GM23338 (cell line): ENCODE measurements around the gene GRSF1. TPM values are rescaled to one million over a fixed set of nuclear protein-coding genes. Genes with fewer than 3 reads are reported as not detected.

Experiments
- ATAC-seq: fragments of 200-7000 bp; cut with Tn5 transposase; 3 replicates; pipeline ENCODE4 v1.9.1; 2020
- DNase-seq: peaks from one replicate; pipeline ENCODE4 v3.0.0-alpha.2; 2015; ENCODE audit warnings: low spot score
- H2AFZ ChIP-seq: fragments of 200-600 bp; sonication (generic); 2 replicates; pipeline ENCODE4 v1.8.0; 2016; ENCODE audit warnings: antibody characterized with exemption, mild to moderate bottlenecking, moderate library complexity
- H3F3A ChIP-seq: fragments of 200-600 bp; sonication (generic); replicated peaks from 2 replicates; pipeline ENCODE4 v1.8.0; 2017; ENCODE audit warnings: antibody characterized with exemption, mixed run types, low read depth
- H3K27ac ChIP-seq: fragments of 200-600 bp; sonication (generic); 2 replicates; pipeline ENCODE4 v1.6.1; 2016; ENCODE audit warnings: low read depth
- H3K27me3 ChIP-seq: fragments of 200-600 bp; sonication (generic); 2 replicates; pipeline ENCODE4 v1.8.0; 2016; ENCODE audit warnings: mild to moderate bottlenecking, mixed run types, moderate library complexity; ENCODE audit not compliant: insufficient read depth
- H3K36me3 ChIP-seq: fragments of 200-600 bp; sonication (generic); 2 replicates; pipeline ENCODE4 v1.8.0; 2016; ENCODE audit warnings: mild to moderate bottlenecking; ENCODE audit not compliant: insufficient read depth
- H3K4me1 ChIP-seq: fragments of 200-600 bp; sonication (generic); 2 replicates; pipeline ENCODE4 v1.8.0; 2016; ENCODE audit warnings: mild to moderate bottlenecking, moderate library complexity; ENCODE audit not compliant: insufficient read depth
- H3K4me2 ChIP-seq: fragments of 200-600 bp; sonication (generic); 2 replicates; pipeline ENCODE4 v1.7.1; 2017; ENCODE audit warnings: mixed run types
- H3K4me3 ChIP-seq: fragments of 200-600 bp; sonication (generic); 2 replicates; pipeline ENCODE4 v1.6.1; 2016; ENCODE audit warnings: mixed run types
- H3K79me2 ChIP-seq: fragments of 200-600 bp; sonication (generic); replicated peaks from 2 replicates; pipeline ENCODE4 v1.8.0; 2017; ENCODE audit warnings: mild to moderate bottlenecking; ENCODE audit not compliant: insufficient read depth
- H3K9me2 ChIP-seq: fragments of 200-600 bp; sonication (generic); 2 replicates; pipeline ENCODE4 v1.8.0; 2017; ENCODE audit not compliant: insufficient read depth
- H4K20me1 ChIP-seq: fragments of 200-600 bp; sonication (generic); replicated peaks from 2 replicates; pipeline ENCODE4 v1.8.0; 2017; ENCODE audit warnings: mild to moderate bottlenecking; ENCODE audit not compliant: insufficient read depth
- H3K27ac Mint-ChIP-seq: 2 replicates; pipeline ENCODE4 v1.8.0; 2020; ENCODE audit warnings: inconsistent platforms, mild to moderate bottlenecking, moderate library complexity, mixed read lengths
- H3K27me3 Mint-ChIP-seq: 3 replicates; pipeline ENCODE4 v1.8.0; 2022; ENCODE audit warnings: low read depth, mild to moderate bottlenecking, moderate library complexity, mixed read lengths, inconsistent platforms; ENCODE audit not compliant: insufficient read depth, poor library complexity
- H3K36me3 Mint-ChIP-seq: 3 replicates; pipeline ENCODE4 v1.8.0; 2021; ENCODE audit warnings: low read depth, mild to moderate bottlenecking, inconsistent platforms, moderate library complexity, mixed read lengths
- H3K4me1 Mint-ChIP-seq: 3 replicates; pipeline ENCODE4 v1.8.0; 2020; ENCODE audit warnings: mild to moderate bottlenecking, inconsistent platforms, mixed read lengths
- H3K4me3 Mint-ChIP-seq: 3 replicates; pipeline ENCODE4 v1.8.0; 2021; ENCODE audit warnings: moderate library complexity, mild to moderate bottlenecking, inconsistent platforms, mixed read lengths
- H3K9me3 Mint-ChIP-seq: 3 replicates; pipeline ENCODE4 v1.8.0; 2020; ENCODE audit warnings: moderate library complexity, mild to moderate bottlenecking, inconsistent platforms, mixed read lengths
- CTCF ChIP-seq, 2 experiments: fragments of 200-600 bp in 1 of 2; sonication (generic) in 1 of 2; conservative IDR thresholded peaks; 2 replicates each; pipeline versions ENCODE4 v1.5.1 to v1.6.1; 2016 to 2017; ENCODE audit warnings: antibody characterized with exemption in 2 of 2, low read depth in 2 of 2, mild to moderate bottlenecking in 2 of 2, moderate library complexity in 1 of 2
- EZH2 ChIP-seq: fragments of 200-600 bp; sonication (generic); IDR thresholded peaks from one replicate; pipeline ENCODE4 v1.8.0; 2017; ENCODE audit warnings: antibody characterized with exemption, mild to moderate bottlenecking, low read depth; ENCODE audit not compliant: unreplicated experiment
- JUNB ChIP-seq: IDR thresholded peaks from one replicate; pipeline ENCODE4 v1.6.1; 2016; ENCODE audit warnings: antibody characterized with exemption; ENCODE audit not compliant: unreplicated experiment
- NANOG ChIP-seq: IDR thresholded peaks from 2 replicates; pipeline ENCODE4 v1.6.1; 2016; ENCODE audit warnings: antibody characterized with exemption, borderline replicate concordance
- STAT1 ChIP-seq: IDR thresholded peaks from one replicate; pipeline ENCODE4 v1.6.1; 2016; ENCODE audit warnings: antibody characterized with exemption; ENCODE audit not compliant: unreplicated experiment
- ZNF114 ChIP-seq: fragments of 250-450 bp; sonication (Bioruptor Pico); IDR thresholded peaks from 2 replicates; pipeline ENCODE4 v1.5.0; 2020; ENCODE audit warnings: mild to moderate bottlenecking, moderate library complexity
- ZNF331 ChIP-seq: fragments of 250-450 bp; sonication (Bioruptor Pico); IDR thresholded peaks from 2 replicates; pipeline ENCODE4 v1.5.0; 2020; ENCODE audit warnings: low read depth, mild to moderate bottlenecking, moderate library complexity
- ZNF462 ChIP-seq: fragments of 250-450 bp; sonication (Bioruptor Pico); IDR thresholded peaks from 2 replicates; pipeline ENCODE4 v1.5.0; 2020; ENCODE audit warnings: mild to moderate bottlenecking, moderate library complexity
- polyA plus RNA-seq: library from polyadenylated mRNA; unstranded; fragments of >200 nt; fragmentation: Nextera tagmentation; extraction: Ambion mirVana; gene quantifications from 2 replicates; pipeline ENCODE4 v1.2.1, GENCODE V29; 2016
- total RNA-seq: library from RNA; depleted of rRNA; stranded (reverse); fragments of >200 nt; shearing (Covaris generic); gene quantifications from 2 replicates; pipeline ENCODE4 v1.2.3, GENCODE V29; 2014
- TF ChIP-seq, protein P1 (sequence below): IDR thresholded peaks from one replicate; pipeline ENCODE4 v1.6.1; 2018; ENCODE audit warnings: antibody characterized with exemption; ENCODE audit not compliant: unreplicated experiment
- TF ChIP-seq, protein P2 (sequence below): IDR thresholded peaks from 2 replicates; pipeline ENCODE4 v1.6.1; 2016; ENCODE audit warnings: antibody characterized with exemption

The GRSF1 gene
- total and polyA plus RNA-seq, 2 experiments from 2014 or later: 77.3 to 108 TPM

DNA sequence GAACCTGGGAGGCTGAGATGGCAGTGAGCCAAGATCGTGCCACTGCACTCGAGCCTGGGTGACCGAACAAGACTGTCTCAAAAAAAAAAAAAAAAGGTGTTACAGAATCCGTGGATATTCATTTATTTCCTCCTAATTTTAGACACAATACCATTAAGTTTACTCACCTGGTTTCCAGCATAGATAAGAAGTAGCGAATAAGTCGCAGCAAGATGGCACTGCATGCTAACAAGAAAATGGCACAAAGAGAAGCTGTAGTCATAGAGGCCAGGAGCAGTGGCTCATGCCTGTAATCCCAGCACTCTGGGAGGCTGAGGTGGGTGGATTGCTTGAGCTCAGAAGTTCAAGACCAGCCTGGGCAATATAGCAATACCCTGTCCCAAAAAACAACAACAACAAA lies 45.5 kb upstream of the GRSF1 start (continued):
- no peak for TF ChIP-seq ZNF462 (CRISPR knock-in tag)
- TF ChIP-seq ZNF114 (CRISPR knock-in tag): no peak
- TF ChIP-seq ZNF331: no peak
- TF ChIP-seq JUNB: no peak
- no peak for TF ChIP-seq EZH2
- no peak for TF ChIP-seq STAT1
- TF ChIP-seq NANOG: no peak
- TF ChIP-seq CTCF (conservative IDR thresholded peaks at IDR 0.05; ENCODE audit: low read depth in 2 of 2): no peak

DNA sequence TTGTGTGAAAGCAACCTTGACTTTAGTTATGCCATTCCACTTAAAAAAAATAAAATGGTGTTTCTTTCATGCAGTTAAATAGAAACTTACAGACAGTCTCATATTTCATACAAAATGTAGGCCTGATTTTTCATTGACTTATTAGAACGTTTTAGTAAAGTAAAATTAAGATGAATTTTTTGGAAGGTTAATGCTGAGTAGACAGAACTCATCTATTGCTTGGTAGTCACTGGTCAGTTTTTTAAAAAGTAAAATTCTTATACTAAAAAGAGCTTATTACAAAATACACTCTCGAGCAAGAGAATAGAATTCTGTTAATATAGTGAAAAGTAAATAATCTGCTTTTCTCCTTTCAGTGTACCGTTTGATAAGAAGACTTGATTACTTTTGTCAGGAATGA lies 41.0 kb upstream of the GRSF1 start:
- Histone ChIP-seq H3K27me3 (no peaks in the 10 kb centered on the region), H3K4me3 (no peak overlapping the region), H3F3A (no peaks in the 10 kb centered on the region), H3K27ac (no peak overlapping the region), H3K79me2 (no peaks in the 10 kb centered on the region), H4K20me1 (no peaks in the 10 kb centered on the region), H2AFZ (no peak overlapping the region), H3K4me1 (no peaks in the 10 kb centered on the region), H3K36me3 (no peaks in the 10 kb centered on the region), H3K9me2 (0 out of 2 replicates have a peak, but pooled peaks cover 4% of the 10 kb centered on the region), H3K4me2 (no peak overlapping the region)
- Mint-ChIP-seq H3K9me3 (0 out of 3 replicates have a peak, but pooled peaks cover 2% of the 10 kb centered on the region), H3K4me1 (no peaks in the 10 kb centered on the region), H3K27ac (no peak overlapping the region), H3K27me3 (peaks cover 2% of the 10 kb centered on the region), H3K4me3 (no peak overlapping the region), H3K36me3 (no peaks in the 10 kb centered on the region)
- no peak for DNase-seq
- ATAC-seq: no peak
- TF ChIP-seq CTCF (conservative IDR thresholded peaks at IDR 0.05; ENCODE audit: low read depth in 2 of 2) (no peak), ZNF331 (no peak), STAT1 (no peak), ZNF114 (CRISPR knock-in tag) (no peak)
- TF ChIP-seq, protein P1, sequence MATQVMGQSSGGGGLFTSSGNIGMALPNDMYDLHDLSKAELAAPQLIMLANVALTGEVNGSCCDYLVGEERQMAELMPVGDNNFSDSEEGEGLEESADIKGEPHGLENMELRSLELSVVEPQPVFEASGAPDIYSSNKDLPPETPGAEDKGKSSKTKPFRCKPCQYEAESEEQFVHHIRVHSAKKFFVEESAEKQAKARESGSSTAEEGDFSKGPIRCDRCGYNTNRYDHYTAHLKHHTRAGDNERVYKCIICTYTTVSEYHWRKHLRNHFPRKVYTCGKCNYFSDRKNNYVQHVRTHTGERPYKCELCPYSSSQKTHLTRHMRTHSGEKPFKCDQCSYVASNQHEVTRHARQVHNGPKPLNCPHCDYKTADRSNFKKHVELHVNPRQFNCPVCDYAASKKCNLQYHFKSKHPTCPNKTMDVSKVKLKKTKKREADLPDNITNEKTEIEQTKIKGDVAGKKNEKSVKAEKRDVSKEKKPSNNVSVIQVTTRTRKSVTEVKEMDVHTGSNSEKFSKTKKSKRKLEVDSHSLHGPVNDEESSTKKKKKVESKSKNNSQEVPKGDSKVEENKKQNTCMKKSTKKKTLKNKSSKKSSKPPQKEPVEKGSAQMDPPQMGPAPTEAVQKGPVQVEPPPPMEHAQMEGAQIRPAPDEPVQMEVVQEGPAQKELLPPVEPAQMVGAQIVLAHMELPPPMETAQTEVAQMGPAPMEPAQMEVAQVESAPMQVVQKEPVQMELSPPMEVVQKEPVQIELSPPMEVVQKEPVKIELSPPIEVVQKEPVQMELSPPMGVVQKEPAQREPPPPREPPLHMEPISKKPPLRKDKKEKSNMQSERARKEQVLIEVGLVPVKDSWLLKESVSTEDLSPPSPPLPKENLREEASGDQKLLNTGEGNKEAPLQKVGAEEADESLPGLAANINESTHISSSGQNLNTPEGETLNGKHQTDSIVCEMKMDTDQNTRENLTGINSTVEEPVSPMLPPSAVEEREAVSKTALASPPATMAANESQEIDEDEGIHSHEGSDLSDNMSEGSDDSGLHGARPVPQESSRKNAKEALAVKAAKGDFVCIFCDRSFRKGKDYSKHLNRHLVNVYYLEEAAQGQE: no peak
- TF ChIP-seq, protein P2, sequence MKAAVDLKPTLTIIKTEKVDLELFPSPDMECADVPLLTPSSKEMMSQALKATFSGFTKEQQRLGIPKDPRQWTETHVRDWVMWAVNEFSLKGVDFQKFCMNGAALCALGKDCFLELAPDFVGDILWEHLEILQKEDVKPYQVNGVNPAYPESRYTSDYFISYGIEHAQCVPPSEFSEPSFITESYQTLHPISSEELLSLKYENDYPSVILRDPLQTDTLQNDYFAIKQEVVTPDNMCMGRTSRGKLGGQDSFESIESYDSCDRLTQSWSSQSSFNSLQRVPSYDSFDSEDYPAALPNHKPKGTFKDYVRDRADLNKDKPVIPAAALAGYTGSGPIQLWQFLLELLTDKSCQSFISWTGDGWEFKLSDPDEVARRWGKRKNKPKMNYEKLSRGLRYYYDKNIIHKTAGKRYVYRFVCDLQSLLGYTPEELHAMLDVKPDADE: no peak
